PC-3 (cell line): Measurements from ENCODE around the gene NDUFB10.

ENCODE experiments used
- CTCF ChIP-seq: fragments of 300-600 bp; sonication (generic); conservative IDR thresholded peaks from 2 replicates; pipeline ENCODE4 v1.5.1; 2017; ENCODE audit warnings: antibody characterized with exemption, low read depth, mild to moderate bottlenecking, low read length
- EZH2 ChIP-seq: fragments of 300-600 bp; sonication (generic); IDR thresholded peaks from one replicate; pipeline ENCODE4 v1.6.1; 2017; ENCODE audit warnings: antibody characterized with exemption, mild to moderate bottlenecking, low read length; ENCODE audit not compliant: unreplicated experiment

GRCh38 chr16:1990351-1991134 lies 31.2 kb downstream of the NDUFB10 start:
- no peak for TF ChIP-seq CTCF
- no peak for TF ChIP-seq EZH2
